Activated gamma-delta T cell treated with anti-CD3 and anti-CD28 coated beads, Interleukin-2, amount 50 U/mL, for 16 hours (primary cell): ENCODE data around the gene CLMP.
"Not testable (repeated sequence)": the region's sequence is repeated elsewhere in the genome, so short reads cannot be mapped to it uniquely, and the experiment has no call there.

ENCODE experiments used
- DNase-seq: peaks from one replicate; pipeline ENCODE4 v3.0.0-alpha.2; 2020; ENCODE audit warnings: low read depth

The CLMP gene

GRCh38 chr11:123168241-123168640 lies 26.8 kb downstream of the CLMP start:
- DNase-seq, result no peak

GRCh38 chr11:123166071-123166559 lies 28.9 kb downstream of the CLMP start:
- no peak for DNase-seq

GRCh38 chr11:123164732-123165450 lies 30.2 kb downstream of the CLMP start:
- DNase-seq, result no peak

GRCh38 chr11:123163621-123164020 lies 31.4 kb downstream of the CLMP start:
- DNase-seq, result no peak

DNA sequence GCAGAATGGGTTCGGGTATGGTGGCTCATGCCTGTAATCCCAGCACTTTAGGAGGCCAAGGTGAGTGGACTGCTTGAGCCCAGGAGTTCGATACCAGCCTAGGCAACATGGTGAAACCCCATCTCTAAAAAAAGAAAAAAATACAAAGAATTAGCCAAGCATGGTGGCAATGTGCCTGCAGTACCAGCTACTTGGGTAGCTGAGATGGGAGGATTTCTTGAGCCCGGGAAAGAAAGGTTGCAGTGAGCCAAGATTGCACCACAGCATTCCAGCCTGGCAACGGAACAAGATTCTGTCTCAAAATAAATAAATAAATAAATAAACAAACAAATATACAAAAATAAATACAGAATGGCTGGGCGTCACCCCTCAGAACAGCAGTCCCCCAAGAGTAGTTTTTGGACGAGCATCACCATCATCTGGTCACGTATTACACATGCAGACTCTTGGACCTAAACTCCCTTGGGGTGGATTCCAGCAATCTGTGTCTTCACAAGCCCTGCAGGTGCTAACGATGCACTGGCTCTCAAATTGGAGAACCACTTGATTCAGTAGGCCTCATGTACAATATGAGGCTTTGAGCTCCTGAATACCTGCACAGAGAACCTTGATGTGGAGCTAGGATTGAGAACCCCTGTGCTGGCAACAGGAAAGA lies 33.5 kb downstream of the CLMP start:
- DNase-seq, result no peak

DNA sequence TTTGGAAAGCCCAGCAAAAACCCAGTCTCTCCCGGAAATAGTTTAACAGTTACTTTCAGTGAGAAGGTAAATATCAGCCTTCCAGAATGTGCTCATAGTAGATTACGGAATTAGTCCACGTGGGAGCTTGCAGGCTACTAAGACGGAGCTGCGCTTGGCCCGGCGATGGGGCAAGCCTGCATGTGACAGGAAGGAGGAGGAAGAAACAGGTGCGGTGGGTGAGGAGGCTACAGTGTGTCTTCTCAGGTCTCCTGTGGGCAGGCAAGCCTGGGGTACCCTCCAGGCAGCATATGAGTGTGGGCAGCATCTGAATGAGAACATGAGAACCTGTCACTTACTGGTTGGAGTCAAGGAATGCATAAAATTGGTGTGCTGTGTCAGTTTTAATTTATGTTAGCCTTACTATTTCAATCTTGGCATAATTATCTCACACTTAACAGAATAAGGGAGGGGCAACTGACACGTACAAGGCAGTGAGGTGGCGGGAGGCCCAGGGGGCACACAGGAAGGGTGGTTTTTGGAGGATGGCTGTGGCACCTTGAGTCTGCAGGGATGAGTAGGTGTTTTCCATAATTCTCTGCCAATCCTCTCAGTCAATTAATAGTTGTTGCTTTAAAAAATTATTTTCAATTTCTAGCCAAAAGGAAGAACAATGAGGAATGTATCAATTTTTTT lies 35.7 kb downstream of the CLMP start:
- no peak for DNase-seq

GRCh38 chr11:123158033-123159003 lies 36.7 kb downstream of the CLMP start:
- no peak for DNase-seq

DNA sequence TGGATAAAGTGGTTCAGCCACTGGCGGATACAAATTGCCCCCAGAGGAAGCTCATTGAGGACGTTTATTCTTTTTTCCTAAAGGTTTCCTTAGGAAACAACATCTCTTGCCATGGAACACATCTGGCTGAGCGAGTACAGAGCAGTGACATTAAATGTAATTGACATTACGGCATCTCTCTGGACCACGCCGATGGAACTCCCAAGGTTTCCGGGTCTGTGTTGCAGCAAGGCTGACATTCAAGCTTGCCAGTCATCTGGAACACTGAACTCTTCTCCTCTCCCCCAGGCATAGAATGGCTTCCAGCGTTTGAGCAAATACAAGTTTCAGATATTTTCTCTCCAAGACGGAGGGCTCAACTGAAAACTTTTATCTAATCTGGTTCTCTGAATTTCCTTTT lies 42.1 kb downstream of the CLMP start:
- no peak for DNase-seq

DNA sequence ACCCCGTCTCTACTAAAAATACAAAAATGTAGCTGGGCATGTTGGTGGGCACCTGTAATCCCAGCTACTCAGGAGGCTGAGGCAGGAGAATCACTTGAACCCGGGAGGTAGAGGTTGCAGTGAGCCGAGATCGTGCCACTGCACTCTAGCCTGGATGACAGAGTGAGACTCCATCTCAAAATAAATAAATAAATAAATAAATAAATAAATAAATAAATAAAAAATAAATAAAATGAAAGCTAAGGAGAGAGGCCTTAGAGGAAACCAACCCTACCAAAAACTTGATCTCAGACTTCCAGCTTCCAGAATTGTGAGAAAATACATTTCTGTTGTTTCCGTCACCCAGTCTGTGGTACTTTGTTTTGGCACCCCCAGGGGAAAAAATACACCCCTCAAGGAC lies 42.7 kb downstream of the CLMP start:
- not testable (repeated sequence) for DNase-seq

GRCh38 chr11:123151796-123152195 lies 43.3 kb downstream of the CLMP start:
- DNase-seq, result no peak

DNA sequence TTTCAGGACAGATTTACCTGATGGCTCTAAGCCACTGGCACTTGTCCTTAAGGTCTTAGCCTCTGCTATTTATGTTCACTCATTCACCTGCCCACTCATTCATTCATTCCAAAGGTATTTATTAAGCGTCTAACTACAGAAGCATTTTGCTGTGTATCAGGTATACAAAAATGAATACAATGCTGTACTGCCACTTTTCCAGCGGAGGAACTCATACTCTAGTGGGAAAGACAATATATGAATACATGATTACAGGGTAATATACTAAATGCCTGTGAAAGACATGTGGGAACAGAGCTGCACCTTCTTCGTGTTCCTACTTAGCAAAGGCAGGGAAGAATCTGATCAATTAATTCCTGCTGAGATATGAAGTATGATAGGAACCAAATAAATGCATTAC lies 43.7 kb downstream of the CLMP start:
- no peak for DNase-seq

GRCh38 chr11:123150882-123151281 lies 44.2 kb downstream of the CLMP start:
- DNase-seq, result no peak

DNA sequence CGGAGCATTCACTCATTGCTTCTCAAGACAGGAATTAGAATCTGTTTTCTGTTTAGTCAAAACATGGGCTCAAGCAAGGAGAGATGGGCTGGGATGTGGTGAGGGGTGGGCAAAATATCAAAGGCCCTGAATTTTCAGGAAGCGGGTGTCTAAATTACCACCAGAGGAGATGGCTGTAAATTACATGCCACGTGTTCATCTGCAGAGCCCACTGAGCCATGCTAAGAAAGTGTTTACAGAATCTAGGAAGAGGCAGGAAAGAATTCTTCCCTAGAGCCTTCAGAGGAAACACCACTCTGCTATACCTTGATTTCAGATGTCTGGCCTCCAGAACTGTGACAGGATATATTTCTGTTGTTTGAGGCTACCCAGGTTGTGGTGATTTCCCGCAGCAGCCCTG lies 46.1 kb downstream of the CLMP start:
- DNase-seq, result no peak

GRCh38 chr11:123145661-123146060 lies 49.4 kb downstream of the CLMP start:
- DNase-seq, result no peak

GRCh38 chr11:123145220-123145619 lies 49.8 kb downstream of the CLMP start:
- no peak for DNase-seq

GRCh38 chr11:123144707-123145106 lies 50.3 kb downstream of the CLMP start:
- no peak for DNase-seq

DNA sequence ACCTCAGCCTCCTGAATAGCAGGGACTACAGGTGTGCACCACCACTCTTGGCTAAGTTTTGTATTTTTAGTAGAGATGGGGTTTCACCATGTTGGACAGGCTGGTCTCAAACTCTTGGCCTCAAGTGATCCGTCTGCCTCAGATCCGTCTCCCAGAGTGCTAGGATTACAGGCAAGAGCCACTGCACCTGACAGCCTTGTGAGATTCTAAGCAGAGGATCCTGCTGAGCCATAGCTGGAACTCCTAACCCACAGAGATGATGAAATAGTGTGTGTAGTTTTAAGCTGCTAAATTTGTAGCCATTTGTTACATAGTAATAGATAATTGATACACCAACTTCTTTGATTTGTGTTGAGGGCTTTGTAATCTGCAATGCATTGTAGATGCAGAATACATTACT lies 51.1 kb downstream of the CLMP start:
- DNase-seq, result no peak

- no peak for DNase-seq
Measured at GRCh38 chr11:123143476-123143875, 51.6 kb downstream of the CLMP start.

GRCh38 chr11:123139206-123139605 lies 55.8 kb downstream of the CLMP start:
- no peak for DNase-seq

DNA sequence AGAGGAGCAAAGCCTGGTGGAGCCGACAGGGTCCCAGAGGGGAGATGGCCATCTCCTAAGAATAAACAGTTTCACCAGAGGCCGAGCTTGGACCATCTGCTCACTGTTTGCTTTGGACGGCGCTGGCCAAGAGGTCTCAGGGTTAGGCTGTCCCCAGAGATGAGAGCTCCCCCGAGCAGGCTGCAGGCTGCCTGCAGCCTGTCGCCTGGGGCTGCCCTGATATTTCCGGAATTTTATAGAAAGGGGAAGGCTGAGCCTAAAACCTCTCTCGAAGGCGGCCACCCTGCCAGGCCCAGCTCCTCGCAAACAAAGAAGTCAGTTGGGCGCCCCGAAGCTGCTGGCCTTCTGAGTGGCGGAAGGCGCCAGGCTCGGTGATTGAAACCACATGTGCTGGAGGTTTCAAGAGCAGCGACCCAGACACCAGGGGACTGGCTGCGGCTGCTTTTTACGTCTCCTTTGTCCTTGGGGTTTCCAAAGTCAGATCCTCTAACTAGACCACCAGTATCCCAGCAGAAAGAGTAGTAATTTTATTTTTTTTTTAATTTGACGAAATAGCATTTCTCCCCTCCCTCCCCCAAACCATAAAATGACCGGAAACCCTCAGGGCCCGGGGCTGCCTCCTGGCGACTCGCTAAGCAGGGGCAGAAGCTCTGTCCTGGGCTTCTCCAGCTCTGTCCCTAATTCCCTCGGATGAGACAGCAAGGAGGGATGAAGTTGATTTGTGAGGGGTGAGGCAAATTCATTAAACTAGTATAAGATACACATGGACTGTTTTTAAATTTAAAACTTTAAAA lies 57.4 kb downstream of the CLMP start:
- no peak for DNase-seq

DNA sequence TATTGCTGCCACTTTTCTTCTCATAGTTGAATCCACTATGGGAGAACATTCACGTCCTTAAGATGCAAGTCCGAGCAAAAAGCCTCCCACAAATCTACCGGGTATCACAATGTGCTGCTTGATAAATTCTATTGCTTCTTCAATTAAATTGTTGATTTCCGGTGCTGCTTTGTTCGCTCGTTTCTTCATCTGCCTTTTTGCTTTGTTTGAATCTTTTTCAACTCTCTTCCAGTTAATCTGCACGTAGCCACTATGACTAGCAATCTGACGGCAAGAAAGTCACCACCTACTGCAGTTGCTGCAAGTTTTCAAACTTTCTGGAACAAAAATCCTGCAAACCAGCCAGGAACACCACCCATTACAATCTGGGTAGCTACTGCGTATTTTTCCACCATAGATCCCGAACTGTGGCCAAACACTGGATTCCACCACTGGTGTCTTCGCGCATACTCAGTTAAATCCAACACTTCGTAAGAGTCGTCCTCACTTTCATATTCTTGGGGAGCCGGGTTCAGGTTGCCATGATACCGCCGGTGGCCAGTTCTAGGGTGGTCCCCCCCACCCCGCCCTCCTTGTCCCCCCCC lies 59.1 kb downstream of the CLMP start:
- DNase-seq, result no peak
